ENCODE data around the gene PHF2. TPM values are rescaled to one million over a fixed set of nuclear protein-coding genes. Genes with fewer than 3 reads are reported as not detected.

PHF2 gene
- total and polyA plus RNA-seq, 2 experiments from 2014 or later: 4.3 to 11.8 TPM

DNA sequence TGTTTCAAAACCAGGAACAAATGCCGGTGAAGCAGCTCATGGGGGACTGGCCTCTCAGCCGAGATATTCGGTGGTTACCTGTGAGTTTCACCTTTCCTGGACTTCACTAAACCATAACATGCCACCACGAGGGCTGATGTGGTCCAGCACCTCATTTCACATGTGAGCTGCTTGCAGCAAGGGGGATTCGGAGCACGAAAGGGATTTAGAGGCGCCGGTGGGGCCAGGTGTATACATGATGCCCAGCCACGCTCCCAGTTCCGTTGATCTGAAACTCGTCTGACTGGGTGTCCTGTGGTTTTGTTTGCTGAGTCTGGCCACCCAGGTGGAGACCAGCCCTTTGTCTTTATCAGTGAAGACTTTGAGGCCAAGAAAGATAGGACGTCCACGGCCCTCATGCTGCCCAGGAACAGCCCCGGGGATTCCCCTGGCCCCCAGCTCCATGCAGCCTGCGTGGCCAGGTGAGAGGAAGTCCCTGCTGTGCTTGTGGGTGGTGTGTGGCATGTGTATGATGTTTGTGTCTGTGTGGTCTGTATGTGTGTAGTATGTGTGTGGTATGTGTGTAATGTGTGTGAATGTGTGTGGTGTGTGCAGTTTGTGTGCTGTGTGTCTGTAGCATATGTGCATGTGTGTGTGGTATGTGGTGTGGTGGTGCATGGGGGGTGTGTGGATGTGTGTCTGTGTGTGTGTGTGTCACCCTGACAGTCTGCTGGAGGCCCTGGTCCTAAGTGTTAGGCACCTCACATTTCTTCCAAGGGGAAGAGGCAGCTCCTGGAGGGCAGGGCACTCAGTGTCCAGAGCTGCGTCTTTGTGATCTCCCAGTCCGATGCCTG lies 23.4 kb downstream of the PHF2 start:
- H3K27ac ChIP-seq (ENCODE audit: low read depth): peak overlapping the region; percentile 87
- H3K27ac Mint-ChIP-seq: peak overlapping the region; percentile 41
- peaks cover 39% of the 10 kb centered on the region for H3K4me1 Mint-ChIP-seq
- peaks cover 8% of the 10 kb centered on the region for H3K36me3 Mint-ChIP-seq (ENCODE audit: low read depth)
- DNase-seq (ENCODE audit: low spot score): peak; percentile 28
- H3K4me3 ChIP-seq: no peak overlapping the region
- peaks cover 34% of the 10 kb centered on the region for H3K4me1 ChIP-seq (ENCODE audit: insufficient read depth)
- H3K27me3 ChIP-seq (ENCODE audit: insufficient read depth): no peaks in the 10 kb centered on the region
- peak overlapping the region; percentile 69 for H3K4me2 ChIP-seq
- peak overlapping the region; percentile 1; the same call in 1 of the 3 replicates for H3K4me3 Mint-ChIP-seq
- peaks cover 17% of the 10 kb centered on the region for H3K79me2 ChIP-seq (replicated peaks; ENCODE audit: insufficient read depth)
- no peaks in the 10 kb centered on the region for H3K9me2 ChIP-seq (ENCODE audit: insufficient read depth)
- H3K9me3 Mint-ChIP-seq: 0 out of 3 replicates have a peak, but pooled peaks cover 2% of the 10 kb centered on the region
- no peak for TF ChIP-seq POLR2AphosphoS5 (IDR thresholded peaks at IDR 0.05; ENCODE audit: low read depth)
- TF ChIP-seq, protein P1, sequence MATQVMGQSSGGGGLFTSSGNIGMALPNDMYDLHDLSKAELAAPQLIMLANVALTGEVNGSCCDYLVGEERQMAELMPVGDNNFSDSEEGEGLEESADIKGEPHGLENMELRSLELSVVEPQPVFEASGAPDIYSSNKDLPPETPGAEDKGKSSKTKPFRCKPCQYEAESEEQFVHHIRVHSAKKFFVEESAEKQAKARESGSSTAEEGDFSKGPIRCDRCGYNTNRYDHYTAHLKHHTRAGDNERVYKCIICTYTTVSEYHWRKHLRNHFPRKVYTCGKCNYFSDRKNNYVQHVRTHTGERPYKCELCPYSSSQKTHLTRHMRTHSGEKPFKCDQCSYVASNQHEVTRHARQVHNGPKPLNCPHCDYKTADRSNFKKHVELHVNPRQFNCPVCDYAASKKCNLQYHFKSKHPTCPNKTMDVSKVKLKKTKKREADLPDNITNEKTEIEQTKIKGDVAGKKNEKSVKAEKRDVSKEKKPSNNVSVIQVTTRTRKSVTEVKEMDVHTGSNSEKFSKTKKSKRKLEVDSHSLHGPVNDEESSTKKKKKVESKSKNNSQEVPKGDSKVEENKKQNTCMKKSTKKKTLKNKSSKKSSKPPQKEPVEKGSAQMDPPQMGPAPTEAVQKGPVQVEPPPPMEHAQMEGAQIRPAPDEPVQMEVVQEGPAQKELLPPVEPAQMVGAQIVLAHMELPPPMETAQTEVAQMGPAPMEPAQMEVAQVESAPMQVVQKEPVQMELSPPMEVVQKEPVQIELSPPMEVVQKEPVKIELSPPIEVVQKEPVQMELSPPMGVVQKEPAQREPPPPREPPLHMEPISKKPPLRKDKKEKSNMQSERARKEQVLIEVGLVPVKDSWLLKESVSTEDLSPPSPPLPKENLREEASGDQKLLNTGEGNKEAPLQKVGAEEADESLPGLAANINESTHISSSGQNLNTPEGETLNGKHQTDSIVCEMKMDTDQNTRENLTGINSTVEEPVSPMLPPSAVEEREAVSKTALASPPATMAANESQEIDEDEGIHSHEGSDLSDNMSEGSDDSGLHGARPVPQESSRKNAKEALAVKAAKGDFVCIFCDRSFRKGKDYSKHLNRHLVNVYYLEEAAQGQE (IDR thresholded peaks at IDR 0.05; ENCODE audit: unreplicated experiment): no peak
- no peak for TF ChIP-seq CREB1 (CRISPR knock-in tag; IDR thresholded peaks at IDR 0.05; ENCODE audit: low read depth)
- TF ChIP-seq ZNF114 (CRISPR knock-in tag; IDR thresholded peaks at IDR 0.05): no peak
- TF ChIP-seq, protein P2, sequence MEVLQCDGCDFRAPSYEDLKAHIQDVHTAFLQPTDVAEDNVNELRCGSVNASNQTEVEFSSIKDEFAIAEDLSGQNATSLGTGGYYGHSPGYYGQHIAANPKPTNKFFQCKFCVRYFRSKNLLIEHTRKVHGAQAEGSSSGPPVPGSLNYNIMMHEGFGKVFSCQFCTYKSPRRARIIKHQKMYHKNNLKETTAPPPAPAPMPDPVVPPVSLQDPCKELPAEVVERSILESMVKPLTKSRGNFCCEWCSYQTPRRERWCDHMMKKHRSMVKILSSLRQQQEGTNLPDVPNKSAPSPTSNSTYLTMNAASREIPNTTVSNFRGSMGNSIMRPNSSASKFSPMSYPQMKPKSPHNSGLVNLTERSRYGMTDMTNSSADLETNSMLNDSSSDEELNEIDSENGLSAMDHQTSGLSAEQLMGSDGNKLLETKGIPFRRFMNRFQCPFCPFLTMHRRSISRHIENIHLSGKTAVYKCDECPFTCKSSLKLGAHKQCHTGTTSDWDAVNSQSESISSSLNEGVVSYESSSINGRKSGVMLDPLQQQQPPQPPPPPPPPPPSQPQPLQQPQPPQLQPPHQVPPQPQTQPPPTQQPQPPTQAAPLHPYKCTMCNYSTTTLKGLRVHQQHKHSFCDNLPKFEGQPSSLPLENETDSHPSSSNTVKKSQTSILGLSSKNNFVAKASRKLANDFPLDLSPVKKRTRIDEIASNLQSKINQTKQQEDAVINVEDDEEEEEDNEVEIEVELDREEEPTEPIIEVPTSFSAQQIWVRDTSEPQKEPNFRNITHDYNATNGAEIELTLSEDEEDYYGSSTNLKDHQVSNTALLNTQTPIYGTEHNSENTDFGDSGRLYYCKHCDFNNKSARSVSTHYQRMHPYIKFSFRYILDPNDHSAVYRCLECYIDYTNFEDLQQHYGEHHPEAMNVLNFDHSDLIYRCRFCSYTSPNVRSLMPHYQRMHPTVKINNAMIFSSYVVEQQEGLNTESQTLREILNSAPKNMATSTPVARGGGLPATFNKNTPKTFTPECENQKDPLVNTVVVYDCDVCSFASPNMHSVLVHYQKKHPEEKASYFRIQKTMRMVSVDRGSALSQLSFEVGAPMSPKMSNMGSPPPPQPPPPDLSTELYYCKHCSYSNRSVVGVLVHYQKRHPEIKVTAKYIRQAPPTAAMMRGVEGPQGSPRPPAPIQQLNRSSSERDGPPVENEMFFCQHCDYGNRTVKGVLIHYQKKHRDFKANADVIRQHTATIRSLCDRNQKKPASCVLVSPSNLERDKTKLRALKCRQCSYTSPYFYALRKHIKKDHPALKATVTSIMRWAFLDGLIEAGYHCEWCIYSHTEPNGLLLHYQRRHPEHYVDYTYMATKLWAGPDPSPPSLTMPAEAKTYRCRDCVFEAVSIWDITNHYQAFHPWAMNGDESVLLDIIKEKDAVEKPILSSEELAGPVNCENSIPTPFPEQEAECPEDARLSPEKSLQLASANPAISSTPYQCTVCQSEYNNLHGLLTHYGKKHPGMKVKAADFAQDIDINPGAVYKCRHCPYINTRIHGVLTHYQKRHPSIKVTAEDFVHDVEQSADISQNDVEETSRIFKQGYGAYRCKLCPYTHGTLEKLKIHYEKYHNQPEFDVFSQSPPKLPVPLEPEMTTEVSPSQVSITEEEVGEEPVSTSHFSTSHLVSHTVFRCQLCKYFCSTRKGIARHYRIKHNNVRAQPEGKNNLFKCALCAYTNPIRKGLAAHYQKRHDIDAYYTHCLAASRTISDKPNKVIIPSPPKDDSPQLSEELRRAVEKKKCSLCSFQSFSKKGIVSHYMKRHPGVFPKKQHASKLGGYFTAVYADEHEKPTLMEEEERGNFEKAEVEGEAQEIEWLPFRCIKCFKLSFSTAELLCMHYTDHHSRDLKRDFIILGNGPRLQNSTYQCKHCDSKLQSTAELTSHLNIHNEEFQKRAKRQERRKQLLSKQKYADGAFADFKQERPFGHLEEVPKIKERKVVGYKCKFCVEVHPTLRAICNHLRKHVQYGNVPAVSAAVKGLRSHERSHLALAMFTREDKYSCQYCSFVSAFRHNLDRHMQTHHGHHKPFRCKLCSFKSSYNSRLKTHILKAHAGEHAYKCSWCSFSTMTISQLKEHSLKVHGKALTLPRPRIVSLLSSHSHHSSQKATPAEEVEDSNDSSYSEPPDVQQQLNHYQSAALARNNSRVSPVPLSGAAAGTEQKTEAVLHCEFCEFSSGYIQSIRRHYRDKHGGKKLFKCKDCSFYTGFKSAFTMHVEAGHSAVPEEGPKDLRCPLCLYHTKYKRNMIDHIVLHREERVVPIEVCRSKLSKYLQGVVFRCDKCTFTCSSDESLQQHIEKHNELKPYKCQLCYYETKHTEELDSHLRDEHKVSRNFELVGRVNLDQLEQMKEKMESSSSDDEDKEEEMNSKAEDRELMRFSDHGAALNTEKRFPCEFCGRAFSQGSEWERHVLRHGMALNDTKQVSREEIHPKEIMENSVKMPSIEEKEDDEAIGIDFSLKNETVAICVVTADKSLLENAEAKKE (CRISPR knock-in tag; IDR thresholded peaks at IDR 0.05): no peak
- no peaks in the 10 kb centered on the region; the same call in 1 of the 2 replicates for H3F3A ChIP-seq (replicated peaks; ENCODE audit: low read depth)
- no peaks in the 10 kb centered on the region for H4K20me1 ChIP-seq (replicated peaks; ENCODE audit: insufficient read depth)
- ATAC-seq: peak; percentile 22
- peaks cover 4% of the 10 kb centered on the region for H3K27me3 Mint-ChIP-seq (ENCODE audit: insufficient read depth, low read depth, poor library complexity)
- H3K36me3 ChIP-seq (ENCODE audit: insufficient read depth): no peaks in the 10 kb centered on the region
- no peak overlapping the region for H2AFZ ChIP-seq
